CD4-positive, alpha-beta T cell treated with Interleukin-12 subunit alpha and Interleukin-12 subunit beta, for 1 hour (primary cell): Measurements from ENCODE around the gene MUC5AC.
"Not testable (repeated sequence)": the region's sequence is repeated elsewhere in the genome, so short reads cannot be mapped to it uniquely, and the experiment has no call there.

ENCODE experiments used
- DNase-seq: peaks from one replicate; pipeline ENCODE4 v3.0.0-alpha.2; 2020

MUC5AC gene

GRCh38 chr11:1199241-1199750, 41.5 kb downstream of the MUC5AC start:
- DNase-seq, result no peak

- no peak for DNase-seq
Observed at GRCh38 chr11:1199751-1200610, 42.2 kb downstream of the MUC5AC start.

GRCh38 chr11:1200611-1201191, 42.9 kb downstream of the MUC5AC start:
- DNase-seq, result no peak

- DNase-seq, result no peak
Observed at GRCh38 chr11:1201395-1202153, 43.8 kb downstream of the MUC5AC start.

- no peak for DNase-seq
Observed at GRCh38 chr11:1202154-1202775, 44.5 kb downstream of the MUC5AC start.

GRCh38 chr11:1202776-1203504, 45.2 kb downstream of the MUC5AC start:
- peak; percentile 63 for DNase-seq

- no peak for DNase-seq
Observed at GRCh38 chr11:1203505-1204271, 45.9 kb downstream of the MUC5AC start.

- no peak for DNase-seq
Observed at GRCh38 chr11:1204381-1205101, 46.8 kb downstream of the MUC5AC start.

GRCh38 chr11:1205121-1205986, 47.6 kb downstream of the MUC5AC start:
- no peak for DNase-seq

- no peak for DNase-seq
Observed at GRCh38 chr11:1205987-1206331, 48.2 kb downstream of the MUC5AC start.

GRCh38 chr11:1206391-1207271, 48.9 kb downstream of the MUC5AC start:
- DNase-seq, result no peak

GRCh38 chr11:1207401-1208143, 49.8 kb downstream of the MUC5AC start:
- DNase-seq, result no peak

- DNase-seq, result no peak
Observed at GRCh38 chr11:1208144-1208393, 50.3 kb downstream of the MUC5AC start.

- no peak for DNase-seq
Observed at GRCh38 chr11:1208394-1209261, 50.9 kb downstream of the MUC5AC start.

- no peak for DNase-seq
Observed at GRCh38 chr11:1209371-1210057, 51.8 kb downstream of the MUC5AC start.

- DNase-seq, result no peak
Observed at GRCh38 chr11:1211838-1212237, 54.1 kb downstream of the MUC5AC start.

- DNase-seq, result not testable (repeated sequence)
Observed at GRCh38 chr11:1215826-1216225, 58.1 kb downstream of the MUC5AC start.
